ENCODE measurements around the gene ARFGEF3.

ARFGEF3 gene

GRCh38 chr6:138296786-138297185, 135.0 kb downstream of the ARFGEF3 start:
- H3K9me3 Mint-ChIP-seq = no peaks in the 10 kb centered on the region
- no peak for DNase-seq
- peaks cover 30% of the 10 kb centered on the region for H3K27me3 Mint-ChIP-seq
- H3K27ac Mint-ChIP-seq = no peak overlapping the region
- H3K4me3 Mint-ChIP-seq = no peak overlapping the region
- peaks cover 8% of the 10 kb centered on the region for H3K4me1 Mint-ChIP-seq (ENCODE audit: low read depth)
- H3K36me3 Mint-ChIP-seq (ENCODE audit: low read depth) = no peaks in the 10 kb centered on the region

- DNase-seq = no peak
- H3K27ac Mint-ChIP-seq = no peak overlapping the region
These were observed 136.1 kb downstream of the ARFGEF3 start for GRCh38 chr6:138297761-138298298.

GRCh38 chr6:138300469-138300868, 138.7 kb downstream of the ARFGEF3 start:
- Mint-ChIP-seq H3K9me3 (no peaks in the 10 kb centered on the region), H3K27ac (no peak overlapping the region), H3K36me3 (ENCODE audit: low read depth) (no peaks in the 10 kb centered on the region), H3K4me3 (no peak overlapping the region), H3K4me1 (ENCODE audit: low read depth) (peaks cover 8% of the 10 kb centered on the region), H3K27me3 (peaks cover 26% of the 10 kb centered on the region)
- DNase-seq = no peak

More at GRCh38 chr6:138297761-138298298, 136.1 kb downstream of the ARFGEF3 start:
- H3K4me3 Mint-ChIP-seq = no peak overlapping the region
- peaks cover 8% of the 10 kb centered on the region for H3K4me1 Mint-ChIP-seq (ENCODE audit: low read depth)
- H3K9me3 Mint-ChIP-seq = no peaks in the 10 kb centered on the region
- peaks cover 30% of the 10 kb centered on the region for H3K27me3 Mint-ChIP-seq
- H3K36me3 Mint-ChIP-seq (ENCODE audit: low read depth) = no peaks in the 10 kb centered on the region

GRCh38 chr6:138302554-138302953, 140.8 kb downstream of the ARFGEF3 start:
- DNase-seq = no peak
- Mint-ChIP-seq H3K4me3 (no peak overlapping the region), H3K27me3 (peaks cover 17% of the 10 kb centered on the region), H3K4me1 (ENCODE audit: low read depth) (peaks cover 7% of the 10 kb centered on the region), H3K36me3 (ENCODE audit: low read depth) (no peaks in the 10 kb centered on the region), H3K9me3 (no peaks in the 10 kb centered on the region), H3K27ac (no peak overlapping the region)

GRCh38 chr6:138307352-138307751, 145.6 kb downstream of the ARFGEF3 start:
- H3K4me1 Mint-ChIP-seq (ENCODE audit: low read depth) = no peaks in the 10 kb centered on the region
- DNase-seq = no peak
- H3K9me3 Mint-ChIP-seq = no peaks in the 10 kb centered on the region
- no peak overlapping the region for H3K27ac Mint-ChIP-seq
- H3K4me3 Mint-ChIP-seq = no peak overlapping the region
- no peaks in the 10 kb centered on the region for H3K27me3 Mint-ChIP-seq
- H3K36me3 Mint-ChIP-seq (ENCODE audit: low read depth) = no peaks in the 10 kb centered on the region

- no peaks in the 10 kb centered on the region for H3K9me3 Mint-ChIP-seq
- H3K27me3 Mint-ChIP-seq = no peaks in the 10 kb centered on the region
- no peaks in the 10 kb centered on the region for H3K36me3 Mint-ChIP-seq (ENCODE audit: low read depth)
- H3K4me1 Mint-ChIP-seq (ENCODE audit: low read depth) = no peaks in the 10 kb centered on the region
- DNase-seq = no peak
- H3K27ac Mint-ChIP-seq = no peak overlapping the region
- H3K4me3 Mint-ChIP-seq = no peak overlapping the region
These were observed 146.3 kb downstream of the ARFGEF3 start for GRCh38 chr6:138307816-138308730.

GRCh38 chr6:138308731-138309110, 147.0 kb downstream of the ARFGEF3 start:
- no peaks in the 10 kb centered on the region for H3K9me3 Mint-ChIP-seq
- no peak overlapping the region for H3K4me3 Mint-ChIP-seq
- no peak for DNase-seq
- H3K27ac Mint-ChIP-seq = no peak overlapping the region
- H3K36me3 Mint-ChIP-seq (ENCODE audit: low read depth) = no peaks in the 10 kb centered on the region
- peaks cover 2% of the 10 kb centered on the region for H3K27me3 Mint-ChIP-seq
- H3K4me1 Mint-ChIP-seq (ENCODE audit: low read depth) = no peaks in the 10 kb centered on the region

GRCh38 chr6:138309695-138310094, 148.0 kb downstream of the ARFGEF3 start:
- Mint-ChIP-seq H3K4me3 (no peak overlapping the region), H3K27me3 (peaks cover 2% of the 10 kb centered on the region), H3K4me1 (ENCODE audit: low read depth) (no peaks in the 10 kb centered on the region), H3K27ac (no peak overlapping the region), H3K9me3 (no peaks in the 10 kb centered on the region), H3K36me3 (ENCODE audit: low read depth) (no peaks in the 10 kb centered on the region)
- no peak for DNase-seq

GRCh38 chr6:138310294-138310693, 148.6 kb downstream of the ARFGEF3 start:
- Mint-ChIP-seq H3K27me3 (peaks cover 2% of the 10 kb centered on the region), H3K9me3 (no peaks in the 10 kb centered on the region), H3K36me3 (ENCODE audit: low read depth) (no peaks in the 10 kb centered on the region), H3K4me1 (ENCODE audit: low read depth) (no peaks in the 10 kb centered on the region), H3K4me3 (no peak overlapping the region), H3K27ac (no peak overlapping the region)
- no peak for DNase-seq

- Mint-ChIP-seq H3K9me3 (no peaks in the 10 kb centered on the region), H3K36me3 (ENCODE audit: low read depth) (no peaks in the 10 kb centered on the region), H3K4me1 (ENCODE audit: low read depth) (no peaks in the 10 kb centered on the region), H3K4me3 (no peak overlapping the region), H3K27me3 (peaks cover 2% of the 10 kb centered on the region), H3K27ac (no peak overlapping the region)
- no peak for DNase-seq
These were observed 149.1 kb downstream of the ARFGEF3 start for GRCh38 chr6:138310821-138311220.

- no peak for DNase-seq
- Mint-ChIP-seq H3K27ac (no peak overlapping the region), H3K9me3 (no peaks in the 10 kb centered on the region), H3K4me3 (no peak overlapping the region), H3K27me3 (peaks cover 2% of the 10 kb centered on the region), H3K4me1 (ENCODE audit: low read depth) (no peaks in the 10 kb centered on the region), H3K36me3 (ENCODE audit: low read depth) (no peaks in the 10 kb centered on the region)
These were observed 149.5 kb downstream of the ARFGEF3 start for GRCh38 chr6:138311268-138311667.

- Mint-ChIP-seq H3K4me3 (no peak overlapping the region), H3K27me3 (peaks cover 30% of the 10 kb centered on the region), H3K27ac (no peak overlapping the region)
These were observed 157.1 kb downstream of the ARFGEF3 start for GRCh38 chr6:138318741-138319375.

GRCh38 chr6:138321934-138322333, 160.2 kb downstream of the ARFGEF3 start:
- no peaks in the 10 kb centered on the region for H3K9me3 Mint-ChIP-seq
- peaks cover 38% of the 10 kb centered on the region for H3K27me3 Mint-ChIP-seq
- H3K4me1 Mint-ChIP-seq (ENCODE audit: low read depth) = no peaks in the 10 kb centered on the region
- DNase-seq = no peak
- H3K4me3 Mint-ChIP-seq = no peak overlapping the region
- no peaks in the 10 kb centered on the region for H3K36me3 Mint-ChIP-seq (ENCODE audit: low read depth)
- H3K27ac Mint-ChIP-seq = no peak overlapping the region

More at GRCh38 chr6:138318741-138319375, 157.1 kb downstream of the ARFGEF3 start:
- DNase-seq = no peak
- Mint-ChIP-seq H3K36me3 (ENCODE audit: low read depth) (no peaks in the 10 kb centered on the region), H3K4me1 (ENCODE audit: low read depth) (no peaks in the 10 kb centered on the region), H3K9me3 (no peaks in the 10 kb centered on the region)

GRCh38 chr6:138323821-138324220, 162.1 kb downstream of the ARFGEF3 start:
- H3K9me3 Mint-ChIP-seq = no peaks in the 10 kb centered on the region
- DNase-seq = no peak
- H3K27me3 Mint-ChIP-seq = peaks cover 36% of the 10 kb centered on the region
- H3K4me3 Mint-ChIP-seq = no peak overlapping the region
- no peaks in the 10 kb centered on the region for H3K36me3 Mint-ChIP-seq (ENCODE audit: low read depth)
- no peaks in the 10 kb centered on the region for H3K4me1 Mint-ChIP-seq (ENCODE audit: low read depth)
- H3K27ac Mint-ChIP-seq = no peak overlapping the region

- Mint-ChIP-seq H3K4me1 (ENCODE audit: low read depth) (no peaks in the 10 kb centered on the region), H3K36me3 (ENCODE audit: low read depth) (no peaks in the 10 kb centered on the region), H3K9me3 (no peaks in the 10 kb centered on the region), H3K27me3 (peaks cover 24% of the 10 kb centered on the region), H3K27ac (no peak overlapping the region), H3K4me3 (no peak overlapping the region)
- DNase-seq = no peak
These were observed 166.5 kb downstream of the ARFGEF3 start for GRCh38 chr6:138328210-138328609.

Data from activated T-cell treated with anti-CD3 and anti-CD28 coated beads, Interleukin-2, amount 50 U/mL, for 24 hours (primary cell).